Superior temporal gyrus (tissue), 1 donor: ENCODE measurements around the gene KLC3.
"Not testable (repeated sequence)": the region's sequence is repeated elsewhere in the genome, so short reads cannot be mapped to it uniquely, and the experiment has no call there.

Experiments used
- DNase-seq: peaks from one replicate; pipeline ENCODE4 v3.0.0-alpha.2; 2016; ENCODE audit errors: extremely low spot score

KLC3 gene

GRCh38 chr19:45315304-45315703 is 25.2 kb upstream of the KLC3 start:
- DNase-seq: no peak

GRCh38 chr19:45320997-45321775 is 19.4 kb upstream of the KLC3 start:
- DNase-seq: no peak

GRCh38 chr19:45321848-45322247 is 18.7 kb upstream of the KLC3 start:
- no peak for DNase-seq

- DNase-seq: no peak
Measured at GRCh38 chr19:45322311-45322710, 18.2 kb upstream of the KLC3 start.

GRCh38 chr19:45322744-45323281 is 17.7 kb upstream of the KLC3 start, which contains the start of gene CKM:
TSS of gene CKM (minus strand) at chr19:45322875. CDS start at chr19:45319713, 3,162 bp downstream.
- DNase-seq: no peak

GRCh38 chr19:45323671-45324081 is 16.9 kb upstream of the KLC3 start:
- DNase-seq: no peak

GRCh38 chr19:45324349-45324907 is 16.1 kb upstream of the KLC3 start:
- no peak for DNase-seq

GRCh38 chr19:45327404-45328143 is 13.0 kb upstream of the KLC3 start:
- DNase-seq: no peak

GRCh38 chr19:45331411-45331810 is 9.1 kb upstream of the KLC3 start:
- no peak for DNase-seq

GRCh38 chr19:45333609-45334303 is 6.8 kb upstream of the KLC3 start:
- DNase-seq: no peak

GRCh38 chr19:45334881-45335280 is 5.7 kb upstream of the KLC3 start:
- not testable (repeated sequence) for DNase-seq

- DNase-seq: no peak
Measured at GRCh38 chr19:45336696-45337251, 3.8 kb upstream of the KLC3 start.

- DNase-seq: no peak
Measured at GRCh38 chr19:45339629-45340028, 921 bp upstream of the KLC3 start.

- no peak for DNase-seq
Measured at GRCh38 chr19:45340899-45341453, 426 bp downstream of the KLC3 start.

GRCh38 chr19:45342911-45343310 is 2.4 kb downstream of the KLC3 start:
- DNase-seq: no peak

- no peak for DNase-seq
Measured at GRCh38 chr19:45344621-45345505, 4.3 kb downstream of the KLC3 start.

GRCh38 chr19:45345506-45345860 is 4.9 kb downstream of the KLC3 start:
- DNase-seq: no peak

- DNase-seq: no peak
Measured at GRCh38 chr19:45346449-45346848, 5.9 kb downstream of the KLC3 start.

GRCh38 chr19:45347570-45348366 is 7.2 kb downstream of the KLC3 start:
- DNase-seq: no peak
